HUES6 (cell line): ENCODE results near the gene LEUTX.
"Not testable (repeated sequence)": the region's sequence is repeated elsewhere in the genome, so short reads cannot be mapped to it uniquely, and the experiment has no call there.

Experiments
- H3K27ac ChIP-seq: 2 replicates; pipeline ENCODE4 v1.7.0; 2013; ENCODE audit warnings: low read depth, mild to moderate bottlenecking, low read length, inconsistent platforms
- H3K27me3 ChIP-seq: 2 replicates; pipeline ENCODE4 v1.6.1; 2013; ENCODE audit warnings: low read length; ENCODE audit not compliant: control insufficient read depth, insufficient read depth
- H3K36me3 ChIP-seq: 2 replicates; pipeline ENCODE4 v1.6.1; 2013; ENCODE audit warnings: low read length; ENCODE audit not compliant: control insufficient read depth, insufficient read depth
- H3K4me1 ChIP-seq: 2 replicates; pipeline ENCODE4 v1.6.1; 2013; ENCODE audit warnings: low read length; ENCODE audit not compliant: control insufficient read depth, insufficient read depth
- H3K4me3 ChIP-seq: 2 replicates; pipeline ENCODE4 v1.5.1; 2013; ENCODE audit warnings: low read depth, low read length
- H3K9ac ChIP-seq: one replicate; pipeline ENCODE4 v1.6.1; 2013; ENCODE audit warnings: mild to moderate bottlenecking, low read length
- H3K9me3 ChIP-seq: 2 replicates; pipeline ENCODE4 v1.6.1; 2013; ENCODE audit warnings: low read depth, low read length; ENCODE audit not compliant: control insufficient read depth, insufficient read depth

Gene LEUTX

DNA sequence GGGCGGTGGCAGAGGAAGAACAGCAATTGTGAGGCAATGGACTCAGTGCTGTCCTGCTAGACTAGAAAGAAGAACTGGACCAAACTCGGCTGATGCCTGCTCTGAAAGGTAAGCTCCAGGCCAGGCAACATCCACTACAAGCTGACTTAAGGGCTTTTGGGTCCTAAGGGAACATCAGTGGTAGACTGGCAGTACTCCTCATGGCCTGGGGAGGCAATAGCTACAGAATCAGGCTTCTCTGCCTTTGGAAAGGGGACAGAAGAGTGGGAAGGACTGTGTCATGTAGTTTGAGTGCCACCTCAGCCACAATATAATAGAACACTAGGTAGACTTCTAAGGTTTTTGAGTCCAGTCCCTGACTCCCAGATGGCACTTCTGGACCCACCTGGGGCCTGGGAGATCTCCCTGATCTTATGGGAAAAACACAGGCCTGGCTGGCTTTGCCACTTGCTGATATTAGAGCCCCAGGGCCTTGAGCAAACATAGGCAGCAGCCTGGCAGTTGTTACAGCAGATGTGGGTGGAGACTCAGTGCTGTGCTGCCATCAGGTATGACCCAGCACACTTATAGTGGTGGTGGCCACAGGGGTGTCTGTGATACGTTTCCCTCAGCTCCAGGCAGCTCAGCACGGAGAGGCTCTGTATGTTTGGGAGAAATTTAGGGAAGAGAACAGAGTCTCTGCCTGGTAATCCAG is 31.7 kb upstream of the LEUTX start:
- Histone ChIP-seq H3K4me3 (no peak overlapping the region), H3K27me3 (peaks cover 46% of the 10 kb centered on the region), H3K4me1 (no peaks in the 10 kb centered on the region), H3K9ac (no peak overlapping the region), H3K27ac (no peak overlapping the region), H3K36me3 (no peaks in the 10 kb centered on the region), H3K9me3 (no peaks in the 10 kb centered on the region)

DNA sequence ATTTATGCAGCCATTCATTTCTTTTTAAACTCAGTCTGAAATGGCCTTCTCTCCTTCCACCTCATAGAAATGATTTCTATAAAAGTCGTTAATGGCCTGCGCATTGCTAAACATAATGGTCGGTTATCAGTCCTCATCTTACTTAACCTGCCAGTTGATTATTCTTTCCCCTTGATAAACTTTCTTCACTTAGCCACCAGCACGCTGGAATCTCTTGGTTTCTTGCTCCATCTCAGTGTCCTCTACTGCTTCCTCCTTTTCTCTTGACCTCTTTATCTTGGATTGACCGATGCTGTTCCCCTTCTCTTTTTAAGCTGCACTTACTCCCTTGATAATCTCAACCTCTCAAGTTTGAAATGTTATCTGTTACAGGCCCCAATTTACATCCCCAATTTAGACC is 28.7 kb upstream of the LEUTX start:
- Histone ChIP-seq H3K27me3 (peaks cover 43% of the 10 kb centered on the region), H3K9ac (no peak overlapping the region), H3K4me1 (no peaks in the 10 kb centered on the region), H3K9me3 (no peaks in the 10 kb centered on the region), H3K36me3 (no peaks in the 10 kb centered on the region), H3K4me3 (no peak overlapping the region), H3K27ac (no peak overlapping the region)

DNA sequence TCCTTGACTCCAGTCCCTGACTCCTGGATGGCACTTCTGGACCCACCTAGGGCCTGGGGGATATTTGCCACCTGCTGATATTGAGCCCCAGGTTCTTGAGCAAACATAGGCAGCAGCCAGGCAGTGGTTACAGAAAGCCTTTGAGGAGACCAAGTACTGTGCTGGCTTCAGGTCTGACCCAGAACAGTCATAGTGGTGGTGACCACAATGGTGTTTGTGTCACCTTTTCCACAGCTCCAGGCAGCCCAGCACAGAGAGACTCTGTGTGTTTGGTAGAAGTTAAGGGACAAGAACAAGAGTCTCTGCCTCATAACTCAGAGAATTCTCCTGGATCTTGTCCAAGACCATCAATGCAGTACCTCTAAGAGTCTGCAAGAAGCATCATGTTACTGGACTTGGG is 26.3 kb upstream of the LEUTX start:
- no peak overlapping the region for H3K9ac ChIP-seq
- H3K27me3 ChIP-seq = peaks cover 59% of the 10 kb centered on the region
- H3K4me1 ChIP-seq = no peaks in the 10 kb centered on the region
- no peak overlapping the region for H3K27ac ChIP-seq
- H3K36me3 ChIP-seq = no peaks in the 10 kb centered on the region
- H3K9me3 ChIP-seq = no peaks in the 10 kb centered on the region
- no peak overlapping the region for H3K4me3 ChIP-seq

DNA sequence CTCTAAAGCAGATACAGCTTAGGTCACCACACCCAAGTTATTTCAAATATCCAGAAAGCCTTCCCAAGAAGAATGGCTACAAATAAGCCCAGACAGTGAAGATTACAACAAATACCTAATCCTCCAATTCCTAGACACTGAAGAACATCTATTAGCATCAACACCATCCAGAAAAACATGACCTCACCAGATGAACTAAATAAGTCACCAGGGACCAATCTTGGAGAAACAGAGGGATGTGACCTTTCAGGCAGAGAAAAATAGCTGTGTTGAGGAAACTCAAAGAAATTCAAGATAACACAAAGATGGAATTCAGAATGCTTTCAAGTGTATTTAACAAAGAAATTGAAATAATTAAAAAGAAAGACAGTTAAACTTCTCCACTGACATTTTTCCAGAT is 25.9 kb upstream of the LEUTX start:
- H3K27me3 ChIP-seq = peaks cover 59% of the 10 kb centered on the region
- H3K27ac ChIP-seq = no peak overlapping the region
- no peaks in the 10 kb centered on the region for H3K9me3 ChIP-seq
- no peaks in the 10 kb centered on the region for H3K4me1 ChIP-seq
- no peaks in the 10 kb centered on the region for H3K36me3 ChIP-seq
- no peak overlapping the region for H3K4me3 ChIP-seq
- H3K9ac ChIP-seq = no peak overlapping the region

DNA sequence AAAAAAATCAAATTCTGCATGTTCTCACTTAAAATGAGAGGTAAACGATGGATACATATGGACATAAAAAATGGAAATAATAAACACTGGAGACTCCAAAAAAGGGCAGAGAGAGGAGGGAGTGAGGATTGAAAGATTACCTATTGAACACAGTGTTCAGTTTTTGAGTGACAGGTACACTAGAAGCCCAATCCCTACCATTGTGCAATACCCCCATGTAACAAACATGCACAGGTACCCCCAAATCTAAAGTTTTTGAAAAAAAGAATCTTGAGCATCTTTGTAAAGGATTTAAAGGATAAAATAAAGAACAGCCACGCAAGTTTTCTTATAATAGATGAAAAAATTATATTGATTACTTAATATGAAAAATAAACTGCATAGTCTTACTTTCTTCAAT is 24.1 kb upstream of the LEUTX start:
- H3K27me3 ChIP-seq = peaks cover 67% of the 10 kb centered on the region
- no peak overlapping the region for H3K9ac ChIP-seq
- no peaks in the 10 kb centered on the region for H3K4me1 ChIP-seq
- no peak overlapping the region for H3K4me3 ChIP-seq
- no peaks in the 10 kb centered on the region for H3K9me3 ChIP-seq
- no peaks in the 10 kb centered on the region for H3K36me3 ChIP-seq
- H3K27ac ChIP-seq = no peak overlapping the region

DNA sequence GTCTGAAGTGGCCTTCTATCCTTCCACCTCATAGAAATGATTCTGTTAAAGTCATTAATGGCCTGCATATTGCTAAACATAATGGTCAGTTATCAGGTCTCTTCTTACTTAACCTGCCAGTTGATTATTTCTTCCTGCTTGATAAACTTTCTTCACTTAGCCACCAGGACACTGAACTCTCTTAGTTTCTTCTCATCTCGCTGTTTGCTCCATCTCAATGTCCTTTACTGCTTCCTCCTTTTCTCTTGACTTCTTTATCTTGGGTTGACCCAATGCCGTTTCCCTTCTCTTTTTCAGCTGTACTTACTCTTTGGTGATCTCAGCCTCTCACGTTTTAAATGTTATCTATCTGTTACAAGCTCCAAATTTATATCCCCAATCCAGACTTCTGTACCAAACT is 23.7 kb upstream of the LEUTX start:
- no peaks in the 10 kb centered on the region for H3K36me3 ChIP-seq
- no peak overlapping the region for H3K27ac ChIP-seq
- H3K9ac ChIP-seq = no peak overlapping the region
- no peaks in the 10 kb centered on the region for H3K9me3 ChIP-seq
- no peak overlapping the region for H3K4me3 ChIP-seq
- peaks cover 67% of the 10 kb centered on the region for H3K27me3 ChIP-seq
- H3K4me1 ChIP-seq = no peaks in the 10 kb centered on the region

DNA sequence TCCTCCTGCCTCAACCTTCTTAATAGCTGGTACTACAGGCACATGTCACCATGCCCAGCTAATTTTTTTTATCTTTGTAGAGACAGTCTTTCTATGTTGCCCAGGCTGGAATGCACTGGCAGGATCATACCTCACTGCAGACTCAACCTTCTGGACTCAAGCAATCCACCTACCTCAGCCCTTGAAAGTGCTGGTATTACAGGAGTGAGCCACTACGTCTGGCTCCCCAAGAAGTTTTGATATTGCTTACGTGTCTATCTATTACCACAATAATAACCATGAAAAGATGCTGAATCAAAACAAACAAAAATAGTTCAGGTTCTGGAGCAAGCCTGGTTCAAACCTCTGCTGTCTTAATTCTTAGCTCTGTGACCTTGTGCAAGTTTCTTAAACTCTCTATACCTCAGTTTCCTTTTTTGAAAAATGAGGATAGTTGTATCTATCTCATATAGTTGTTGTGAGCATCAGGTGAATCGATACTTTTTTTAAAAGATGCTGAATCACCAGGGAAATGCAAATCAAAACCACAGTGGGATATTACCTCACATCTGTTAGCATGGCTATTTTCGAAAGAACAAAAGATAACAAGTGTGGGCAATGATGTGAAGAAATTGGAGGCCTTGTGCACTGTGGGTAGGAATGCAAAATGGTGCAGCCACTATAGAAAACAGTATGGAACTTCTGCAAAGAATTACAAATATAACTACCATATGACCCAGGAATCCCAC is 19.0 kb upstream of the LEUTX start:
- peaks cover 47% of the 10 kb centered on the region for H3K27me3 ChIP-seq
- no peak overlapping the region for H3K9ac ChIP-seq
- H3K36me3 ChIP-seq = no peaks in the 10 kb centered on the region
- no peaks in the 10 kb centered on the region for H3K4me1 ChIP-seq
- no peaks in the 10 kb centered on the region for H3K9me3 ChIP-seq
- H3K27ac ChIP-seq = no peak overlapping the region
- H3K4me3 ChIP-seq = no peak overlapping the region

DNA sequence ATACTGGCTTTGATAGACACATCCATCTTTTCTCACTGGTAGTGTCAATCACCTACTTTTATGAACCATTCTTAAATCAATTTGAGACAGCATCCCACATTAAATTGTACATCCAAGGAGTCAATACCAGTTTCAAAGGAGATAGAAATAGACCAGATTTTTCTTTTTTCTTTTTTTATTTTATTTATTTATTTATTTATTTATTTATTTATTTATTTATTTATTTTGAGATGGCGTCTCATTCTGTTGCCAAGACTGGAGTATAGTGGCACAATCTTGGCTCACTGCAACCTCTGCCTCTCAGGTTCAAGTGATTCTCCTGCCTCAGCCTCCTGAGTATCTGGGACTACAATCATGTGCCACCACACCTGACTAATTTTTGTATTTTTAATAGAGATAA is 16.8 kb upstream of the LEUTX start:
- H3K4me1 ChIP-seq, H3K27ac ChIP-seq, H3K36me3 ChIP-seq, H3K9me3 ChIP-seq, H3K9ac ChIP-seq, H3K4me3 ChIP-seq: not testable (repeated sequence)
- H3K27me3 ChIP-seq = peaks cover 27% of the 10 kb centered on the region

DNA sequence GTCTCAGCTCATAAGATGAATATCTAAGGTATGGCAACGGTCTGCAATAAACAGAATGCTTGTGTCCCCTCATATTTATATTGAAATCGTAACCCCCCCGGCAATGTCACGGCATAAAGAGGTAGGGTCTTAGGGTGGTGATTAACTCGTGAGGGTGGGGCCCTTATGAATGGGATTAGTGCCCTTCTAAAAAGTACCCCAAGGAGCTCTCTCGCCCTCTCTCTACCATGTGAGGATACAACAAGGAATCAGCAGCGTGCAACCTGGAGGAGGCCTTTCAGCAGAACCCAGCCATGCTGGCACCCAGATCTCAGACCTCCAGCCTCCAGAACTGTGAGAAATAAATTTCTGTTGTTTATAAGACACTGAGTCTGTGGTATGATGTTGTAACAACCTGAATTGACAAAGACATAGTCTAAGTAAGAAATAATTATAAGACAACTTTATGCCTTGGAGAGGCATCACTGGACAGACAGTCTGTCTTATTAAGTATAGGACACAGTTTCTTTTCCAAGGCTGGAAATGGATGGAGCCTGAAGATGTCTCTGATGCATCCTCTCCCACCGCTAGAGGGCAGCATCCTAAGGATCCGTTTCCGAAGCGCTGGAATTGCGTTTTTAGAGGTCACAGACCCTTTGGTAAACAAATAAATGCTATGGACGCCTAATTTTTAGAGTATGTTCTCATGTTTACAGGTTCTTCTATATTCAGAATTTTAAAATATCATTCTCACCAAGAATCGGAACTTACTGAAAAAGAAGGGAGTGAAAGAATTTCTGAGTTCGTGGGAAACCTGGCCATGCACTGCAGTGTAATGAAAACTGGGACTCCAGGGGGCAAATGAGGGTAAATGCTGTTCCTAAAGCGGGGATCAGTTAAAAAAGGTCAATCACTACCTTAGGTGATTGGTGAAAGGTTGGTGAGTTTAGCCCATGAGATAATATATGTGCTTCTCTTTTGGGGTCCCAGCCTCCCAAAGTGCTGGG is 13.3 kb upstream of the LEUTX start:
- Histone ChIP-seq H3K9me3 (peaks cover 4% of the 10 kb centered on the region; the same call in 1 of the 2 replicates), H3K4me3 (no peak overlapping the region), H3K36me3 (no peaks in the 10 kb centered on the region), H3K9ac (no peak overlapping the region), H3K27me3 (no peaks in the 10 kb centered on the region), H3K27ac (no peak overlapping the region), H3K4me1 (peaks cover 8% of the 10 kb centered on the region)

DNA sequence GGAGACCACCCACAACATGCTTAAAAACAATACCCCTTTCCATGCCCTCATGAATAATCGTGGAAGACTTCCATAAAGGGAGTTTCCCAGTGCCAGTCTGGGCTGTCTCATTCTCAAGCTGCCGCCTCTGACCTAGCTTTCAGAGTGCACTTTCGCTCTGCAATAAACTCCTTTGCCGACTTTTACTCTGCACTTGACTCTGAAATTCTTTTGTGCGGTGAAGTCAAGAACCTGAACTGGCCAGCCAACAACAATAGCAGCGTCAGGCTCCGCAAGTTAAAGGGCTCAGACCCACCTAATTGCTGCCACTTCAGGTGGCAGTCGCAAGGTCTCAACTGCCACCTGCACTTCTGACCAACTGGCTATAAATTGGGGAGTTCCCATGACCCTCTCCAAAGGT is 10.3 kb upstream of the LEUTX start:
- Histone ChIP-seq H3K36me3 (no peaks in the 10 kb centered on the region), H3K9ac (no peak overlapping the region), H3K4me1 (peaks cover 8% of the 10 kb centered on the region), H3K4me3 (no peak overlapping the region), H3K27ac (no peak overlapping the region), H3K9me3 (peaks cover 4% of the 10 kb centered on the region; the same call in 1 of the 2 replicates), H3K27me3 (no peaks in the 10 kb centered on the region)

DNA sequence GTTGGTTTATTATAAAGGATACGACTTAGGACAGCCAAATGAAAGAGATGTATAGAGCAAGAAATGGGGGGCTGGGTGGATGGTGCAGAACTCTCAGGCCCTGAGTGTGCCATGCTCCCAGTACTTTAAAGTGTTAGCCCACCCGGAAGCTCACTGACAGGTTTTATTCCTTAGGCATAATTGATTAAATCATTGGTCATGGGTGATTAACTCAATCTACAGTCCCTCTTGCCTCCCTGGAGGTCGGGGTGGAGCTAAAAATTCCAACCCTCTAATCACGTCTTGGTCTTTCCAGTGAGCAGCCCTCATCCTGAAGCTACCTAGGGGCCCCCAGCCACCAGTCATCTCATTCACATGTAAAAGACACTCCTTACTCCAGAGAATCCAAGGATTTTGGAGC is 9.9 kb upstream of the LEUTX start:
- Histone ChIP-seq H3K36me3 (no peaks in the 10 kb centered on the region), H3K9me3 (peaks cover 4% of the 10 kb centered on the region; the same call in 1 of the 2 replicates), H3K9ac (no peak overlapping the region), H3K27me3 (no peaks in the 10 kb centered on the region), H3K4me3 (no peak overlapping the region), H3K4me1 (peaks cover 8% of the 10 kb centered on the region), H3K27ac (no peak overlapping the region)
